SU-DHL-6 (cell line): ENCODE results near the gene STK32B.

Source experiments
- H2AFZ ChIP-seq: fragments of 200-600 bp; sonication (generic); 2 replicates; pipeline ENCODE4 v1.6.1; 2014; ENCODE audit warnings: low read depth, mild to moderate bottlenecking, moderate library complexity, mixed read lengths, antibody characterized with exemption, low read length; ENCODE audit not compliant: severe bottlenecking
- H3F3A ChIP-seq: fragments of 200-600 bp; shearing (Covaris generic); 2 replicates; pipeline ENCODE4 v1.6.0; 2016; ENCODE audit warnings: antibody characterized with exemption, mild to moderate bottlenecking; ENCODE audit not compliant: insufficient read depth
- H3K27ac ChIP-seq: fragments of 200-600 bp; sonication (generic); 2 replicates; pipeline ENCODE4 v1.5.1; 2016; ENCODE audit warnings: low read depth, mild to moderate bottlenecking, low read length, moderate library complexity, mixed read lengths
- H3K27me3 ChIP-seq: fragments of 200-600 bp; sonication (generic), shearing (Covaris generic); 2 replicates; pipeline ENCODE4 v1.6.0; 2014; ENCODE audit warnings: mild to moderate bottlenecking, low read length
- H3K36me3 ChIP-seq: fragments of 200-600 bp; sonication (generic); 2 replicates; pipeline ENCODE4 v1.6.1; 2014; ENCODE audit warnings: mild to moderate bottlenecking, low read length, mixed read lengths
- H3K4me2 ChIP-seq: fragments of 300-600, 200-600 bp; shearing (Covaris generic), sonication (generic); 2 replicates; pipeline ENCODE4 v1.6.0; 2014; ENCODE audit warnings: low read length, low read depth, mild to moderate bottlenecking; ENCODE audit not compliant: poor library complexity, severe bottlenecking
- H3K4me3 ChIP-seq: fragments of 200-600 bp; sonication (generic); 2 replicates; pipeline ENCODE4 v1.5.1; 2014; ENCODE audit warnings: antibody characterized with exemption, low read length, mild to moderate bottlenecking, mixed read lengths; ENCODE audit not compliant: insufficient read depth, poor library complexity, severe bottlenecking
- H3K79me2 ChIP-seq: fragments of 200-600 bp; sonication (generic); 2 replicates; pipeline ENCODE4 v1.6.1; 2014; ENCODE audit warnings: mild to moderate bottlenecking, low read length, moderate library complexity; ENCODE audit not compliant: insufficient read depth
- H3K9ac ChIP-seq: fragments of 200-600 bp; sonication (generic); 2 replicates; pipeline ENCODE4 v1.7.0; 2014; ENCODE audit warnings: mild to moderate bottlenecking, low read length
- H3K9me2 ChIP-seq: fragments of 200-600 bp; sonication (generic); replicated peaks from 2 replicates; pipeline ENCODE4 v1.6.1; 2014; ENCODE audit warnings: low read length; ENCODE audit not compliant: insufficient read depth
- H3K9me3 ChIP-seq: fragments of 200-600 bp; sonication (generic); 2 replicates; pipeline ENCODE4 v1.6.1; 2014; ENCODE audit warnings: low read length, mixed read lengths; ENCODE audit not compliant: insufficient read depth
- H4K20me1 ChIP-seq: fragments of 200-600 bp; sonication (generic); 2 replicates; pipeline ENCODE4 v1.6.1; 2014; ENCODE audit warnings: low read depth, mild to moderate bottlenecking, antibody characterized with exemption, low read length, moderate library complexity, mixed read lengths
- EZH2phosphoT487 ChIP-seq: fragments of 200-600 bp; sonication (generic), shearing (Covaris generic); conservative IDR thresholded peaks from 2 replicates; pipeline ENCODE4 v1.6.1; 2018; ENCODE audit warnings: mild to moderate bottlenecking, antibody characterized with exemption, low read length, moderate library complexity, mixed read lengths
- TF ChIP-seq, protein P1 (sequence below): fragments of 200-600 bp; sonication (generic); IDR thresholded peaks from one replicate; pipeline ENCODE4 v1.5.1; 2017; ENCODE audit warnings: antibody characterized with exemption, mild to moderate bottlenecking, low read length, moderate library complexity; ENCODE audit not compliant: insufficient read depth, poor library complexity, severe bottlenecking

Gene STK32B

DNA sequence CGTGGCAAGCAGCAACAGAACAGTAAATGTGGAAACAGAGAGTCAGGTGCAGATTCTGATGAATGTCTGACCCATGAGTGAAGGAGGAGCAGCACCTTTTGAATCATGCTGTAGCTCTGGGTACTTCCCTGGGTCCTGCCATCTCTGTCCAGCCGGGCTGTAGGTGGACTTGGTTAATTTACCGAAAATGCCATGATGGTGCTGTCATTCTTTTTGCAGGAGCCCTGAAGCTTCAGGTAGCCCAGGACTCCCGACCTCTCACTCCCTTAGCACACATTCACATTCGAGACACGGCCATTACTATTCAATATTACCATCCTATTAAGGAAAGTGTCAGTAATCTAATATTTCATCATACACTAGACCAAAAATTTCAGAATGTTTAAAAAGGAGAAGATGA lies 320.9 kb downstream of the STK32B start:
- Histone ChIP-seq H3F3A (no peaks in the 10 kb centered on the region), H3K4me3 (no peak overlapping the region), H3K4me2 (no peak overlapping the region), H2AFZ (no peak overlapping the region), H3K79me2 (no peaks in the 10 kb centered on the region), H3K36me3 (no peaks in the 10 kb centered on the region), H3K27ac (no peak overlapping the region), H3K27me3 (no peaks in the 10 kb centered on the region), H4K20me1 (no peaks in the 10 kb centered on the region), H3K9ac (no peak overlapping the region), H3K9me2 (no peaks in the 10 kb centered on the region), H3K9me3 (no peaks in the 10 kb centered on the region)
- TF ChIP-seq, protein P1, sequence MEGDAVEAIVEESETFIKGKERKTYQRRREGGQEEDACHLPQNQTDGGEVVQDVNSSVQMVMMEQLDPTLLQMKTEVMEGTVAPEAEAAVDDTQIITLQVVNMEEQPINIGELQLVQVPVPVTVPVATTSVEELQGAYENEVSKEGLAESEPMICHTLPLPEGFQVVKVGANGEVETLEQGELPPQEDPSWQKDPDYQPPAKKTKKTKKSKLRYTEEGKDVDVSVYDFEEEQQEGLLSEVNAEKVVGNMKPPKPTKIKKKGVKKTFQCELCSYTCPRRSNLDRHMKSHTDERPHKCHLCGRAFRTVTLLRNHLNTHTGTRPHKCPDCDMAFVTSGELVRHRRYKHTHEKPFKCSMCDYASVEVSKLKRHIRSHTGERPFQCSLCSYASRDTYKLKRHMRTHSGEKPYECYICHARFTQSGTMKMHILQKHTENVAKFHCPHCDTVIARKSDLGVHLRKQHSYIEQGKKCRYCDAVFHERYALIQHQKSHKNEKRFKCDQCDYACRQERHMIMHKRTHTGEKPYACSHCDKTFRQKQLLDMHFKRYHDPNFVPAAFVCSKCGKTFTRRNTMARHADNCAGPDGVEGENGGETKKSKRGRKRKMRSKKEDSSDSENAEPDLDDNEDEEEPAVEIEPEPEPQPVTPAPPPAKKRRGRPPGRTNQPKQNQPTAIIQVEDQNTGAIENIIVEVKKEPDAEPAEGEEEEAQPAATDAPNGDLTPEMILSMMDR, result no peak
- no peak for TF ChIP-seq EZH2phosphoT487

DNA sequence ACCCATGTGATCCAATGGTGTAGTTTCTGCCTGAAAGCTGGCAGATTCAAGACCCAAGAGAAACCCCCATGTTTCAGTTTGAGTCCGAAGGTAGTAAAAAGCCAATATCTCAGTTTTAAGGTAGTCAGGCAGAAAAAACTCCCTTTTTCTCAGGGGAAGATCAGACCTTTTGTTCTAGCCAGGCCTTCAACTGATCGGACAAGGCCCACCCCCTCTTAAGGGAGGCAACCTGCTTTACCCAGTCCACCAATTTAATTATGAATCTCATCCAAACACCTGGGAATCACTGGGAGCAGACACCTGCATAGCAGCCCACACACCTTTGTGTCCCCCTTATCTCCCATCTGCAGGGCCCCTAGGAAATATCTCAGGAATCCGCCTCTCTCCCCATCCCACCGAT lies 322.0 kb downstream of the STK32B start:
- Histone ChIP-seq H3K27ac (no peak overlapping the region), H3K9ac (no peak overlapping the region), H3K36me3 (no peaks in the 10 kb centered on the region), H3F3A (no peaks in the 10 kb centered on the region), H4K20me1 (no peaks in the 10 kb centered on the region), H2AFZ (no peak overlapping the region), H3K4me2 (no peak overlapping the region), H3K9me3 (no peaks in the 10 kb centered on the region), H3K4me3 (no peak overlapping the region), H3K27me3 (no peaks in the 10 kb centered on the region), H3K9me2 (no peaks in the 10 kb centered on the region), H3K79me2 (no peaks in the 10 kb centered on the region)
- TF ChIP-seq EZH2phosphoT487, result no peak
- TF ChIP-seq, protein P1, result no peak

DNA sequence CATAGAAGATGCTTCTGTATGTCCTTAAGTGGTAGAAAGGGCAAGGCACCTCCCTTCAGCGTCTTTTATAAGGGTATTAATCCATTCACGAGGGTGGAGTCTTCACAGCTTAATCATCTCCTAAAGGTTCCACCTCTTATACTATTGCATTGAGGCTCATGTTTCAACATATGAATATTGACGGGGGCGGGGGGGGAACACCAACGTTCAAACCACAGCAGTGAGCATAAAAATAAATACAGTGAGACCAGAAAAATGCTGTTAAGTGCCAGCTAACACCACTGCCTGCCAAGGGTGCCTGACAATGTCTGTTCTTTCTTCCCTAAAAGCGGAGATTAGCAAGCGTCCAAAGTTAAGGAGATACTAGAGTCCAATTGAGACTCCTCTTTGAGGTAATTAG lies 323.3 kb downstream of the STK32B start:
- Histone ChIP-seq H3K9me3 (no peaks in the 10 kb centered on the region), H3K79me2 (no peaks in the 10 kb centered on the region), H3F3A (no peaks in the 10 kb centered on the region), H4K20me1 (no peaks in the 10 kb centered on the region), H3K4me3 (no peak overlapping the region), H2AFZ (no peak overlapping the region), H3K9me2 (no peaks in the 10 kb centered on the region), H3K4me2 (no peak overlapping the region), H3K27ac (no peak overlapping the region), H3K36me3 (no peaks in the 10 kb centered on the region), H3K9ac (no peak overlapping the region), H3K27me3 (no peaks in the 10 kb centered on the region)
- no peak for TF ChIP-seq EZH2phosphoT487
- TF ChIP-seq, protein P1, result no peak

DNA sequence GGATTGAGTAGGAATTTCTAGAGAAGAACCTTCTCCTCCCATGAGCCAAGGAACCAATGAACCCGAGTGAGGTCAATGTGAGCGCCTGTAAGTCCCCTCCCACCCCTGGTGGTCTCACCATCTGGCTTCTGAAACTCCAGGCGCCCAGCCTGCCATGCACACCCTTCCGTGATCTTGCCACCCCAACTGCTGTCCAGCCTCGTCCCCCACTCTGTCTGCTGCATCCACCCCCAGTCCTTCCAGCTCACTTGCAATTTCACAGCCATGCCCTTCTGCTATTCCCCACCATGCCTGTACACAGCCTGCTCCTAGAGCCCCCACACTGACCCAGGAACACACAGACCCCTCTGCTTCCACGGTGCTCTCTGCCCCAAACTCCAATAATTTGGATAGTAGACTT lies 323.7 kb downstream of the STK32B start:
- Histone ChIP-seq H3K9me3 (no peaks in the 10 kb centered on the region), H3K27ac (no peak overlapping the region)
- TF ChIP-seq, protein P1, result no peak
- TF ChIP-seq EZH2phosphoT487, result no peak

More for the DNA sequence above, 323.7 kb downstream of the STK32B start:
- no peaks in the 10 kb centered on the region for H3K36me3 ChIP-seq
- no peak overlapping the region for H3K4me3 ChIP-seq
- H4K20me1 ChIP-seq, result no peaks in the 10 kb centered on the region
- H3K9me2 ChIP-seq, result no peaks in the 10 kb centered on the region
- no peak overlapping the region for H2AFZ ChIP-seq
- no peak overlapping the region for H3K9ac ChIP-seq
- no peak overlapping the region for H3K4me2 ChIP-seq
- no peaks in the 10 kb centered on the region for H3K79me2 ChIP-seq
- H3K27me3 ChIP-seq, result no peaks in the 10 kb centered on the region
- no peaks in the 10 kb centered on the region for H3F3A ChIP-seq
